ENCODE data around the gene ACP5. TPM values are rescaled to one million over a fixed set of nuclear protein-coding genes. Genes with fewer than 3 reads are reported as not detected.
"Not testable (repeated sequence)": the region's sequence is repeated elsewhere in the genome, so short reads cannot be mapped to it uniquely, and the experiment has no call there.

ACP5 gene
- total and polyA plus RNA-seq, 2 of the 8 experiments (the other 6 are each of a cell fraction or from before 2014, with no cell fraction given), result 9.0 to 14.3 TPM

DNA sequence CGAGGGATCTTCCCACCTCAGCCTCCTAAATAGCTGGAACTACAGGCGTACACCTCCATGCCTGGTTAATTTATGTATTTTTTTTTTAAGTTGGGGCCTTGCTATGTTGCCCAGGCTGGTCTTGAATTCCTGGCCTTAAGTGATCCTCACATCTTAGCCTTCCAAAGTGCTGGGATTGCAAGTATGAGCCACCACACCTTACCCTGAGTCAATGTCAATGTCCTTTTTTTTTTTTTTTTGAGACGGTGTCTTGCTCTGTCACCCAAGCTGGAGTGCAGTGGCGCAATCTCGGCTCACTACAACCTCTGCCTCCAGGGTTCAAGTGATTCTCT is 11.8 kb downstream of the ACP5 start:
- H2BK12ac ChIP-seq (ENCODE audit: low read depth, low read length); CTCF ChIA-PET (ENCODE audit: partially characterized antibody): not testable (repeated sequence)
- 92% methylated on average over 3 of the region's 5 CpGs; no CpG with 5 or more reads in 1 of the 2 experiments for WGBS, 2 experiments (ENCODE audit: extremely low coverage in 1 of 2, insufficient coverage in 1 of 2, insufficient read length in 1 of 2, insufficient replicate concordance in 2 of 2, low coverage in 1 of 2, low lambda C conversion rate in 2 of 2, missing lambda C conversion rate in 1 of 2)

DNA sequence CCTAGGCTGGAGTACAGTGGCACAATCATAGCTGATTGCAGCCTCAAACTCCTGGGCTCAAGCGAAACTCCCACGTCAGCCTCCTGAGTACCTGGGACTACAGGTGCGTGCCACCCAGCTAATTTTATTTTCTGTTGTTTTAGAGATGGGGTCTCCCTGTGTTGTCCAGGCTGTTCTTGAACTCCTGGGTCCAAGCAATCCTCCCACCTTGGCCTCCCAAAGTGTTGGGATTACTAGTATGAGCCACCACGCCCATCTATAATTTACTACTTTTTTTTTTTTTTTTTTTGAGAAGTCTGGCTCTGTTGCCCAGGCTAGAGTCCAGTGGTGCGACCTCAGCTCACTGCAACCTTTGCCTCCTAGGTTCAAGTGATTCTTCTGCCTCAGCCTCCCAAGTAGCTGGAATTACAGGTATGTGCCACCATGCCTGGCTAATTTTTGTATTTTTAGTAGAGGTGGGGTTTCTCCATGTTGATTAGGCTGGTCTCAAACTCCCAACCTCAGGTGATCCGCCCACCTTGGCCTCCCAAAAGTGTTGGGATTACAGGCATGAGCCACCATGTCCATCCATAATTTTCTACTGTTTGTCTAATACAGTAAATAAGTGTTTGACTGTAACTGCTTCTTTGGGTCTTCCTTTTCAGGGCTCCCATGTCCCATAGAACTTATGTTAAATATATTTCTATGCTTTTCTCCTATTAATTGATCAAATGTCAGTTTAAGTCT is 13.2 kb downstream of the ACP5 start:
- H2BK20ac ChIP-seq (ENCODE audit: low read length); H3K23ac ChIP-seq (ENCODE audit: insufficient read length); H4K5ac ChIP-seq (ENCODE audit: insufficient read length, low read depth, low read length); H3K9me3 ChIP-seq (ENCODE audit: insufficient read depth in 2 of 2, low read depth in 1 of 2, low read length in 1 of 2); H3K23me2 ChIP-seq (ENCODE audit: low read depth, low read length); H3K27ac ChIP-seq (ENCODE audit: low read depth, low read length); H4K8ac ChIP-seq (ENCODE audit: extremely low read depth, insufficient read depth, low read length); H2BK5ac ChIP-seq (ENCODE audit: low read depth, low read length); FAIRE-seq; H2AK5ac ChIP-seq (ENCODE audit: low read depth, low read length); H3K56ac ChIP-seq (replicated peaks; ENCODE audit: insufficient read length, low read depth, low read length); H3K79me2 ChIP-seq (ENCODE audit: control insufficient read depth in 1 of 2, insufficient read depth in 2 of 2, low read length in 2 of 2); H3K36me3 ChIP-seq (ENCODE audit: control insufficient read depth in 2 of 4, insufficient read depth in 4 of 4, low read length in 3 of 4); H4K91ac ChIP-seq (replicated peaks; ENCODE audit: insufficient read length, low read length); H4K20me1 ChIP-seq (replicated peaks in 1 of 2; ENCODE audit: control insufficient read depth in 1 of 2, insufficient read depth in 2 of 2, low read length in 2 of 2); H3K79me1 ChIP-seq (ENCODE audit: low read depth, low read length); H3K27me3 ChIP-seq (replicated peaks in 1 of 4; ENCODE audit: control insufficient read depth in 3 of 4, extremely low read depth in 1 of 4, insufficient read depth in 3 of 4, low read length in 3 of 4); H3K4me1 ChIP-seq (replicated peaks in 1 of 4; ENCODE audit: control insufficient read depth in 3 of 4, insufficient read depth in 4 of 4, low read length in 3 of 4); DNase-seq (ENCODE audit: low read depth in 1 of 2, low spot score in 2 of 2); H3K18ac ChIP-seq (ENCODE audit: extremely low read depth, low read length); H2BK12ac ChIP-seq (ENCODE audit: low read depth, low read length); H2BK120ac ChIP-seq (replicated peaks; ENCODE audit: low read depth, low read length); H3K9ac ChIP-seq (replicated peaks in 1 of 4; ENCODE audit: extremely low read depth in 1 of 4, low read depth in 3 of 4, low read length in 3 of 4); H2BK15ac ChIP-seq (ENCODE audit: low read length); H3K4me3 ChIP-seq (ENCODE audit: extremely low read depth in 1 of 4, insufficient read depth in 2 of 4, low read depth in 3 of 4, low read length in 4 of 4); H3K14ac ChIP-seq (ENCODE audit: insufficient read length); H3K4ac ChIP-seq (replicated peaks; ENCODE audit: insufficient read length, low read depth, low read length); H2AFZ ChIP-seq (ENCODE audit: low read length); H3K4me2 ChIP-seq (ENCODE audit: insufficient read depth in 1 of 2, low read depth in 2 of 2, low read length in 2 of 2): not testable (repeated sequence)
- ChIA-PET CTCF (ENCODE audit: partially characterized antibody) (interaction anchor here (0.6 to 2.9 kb wide), 9 partner anchors 9 to 112 kb away, joined by 3 to 16 read pairs (median 3); no protein-coding TSS in a partner anchor), POLR2A (ENCODE audit: partially characterized antibody) (interaction anchor here (0.7 to 1.4 kb wide), 2 partner anchors 11 to 33 kb away, joined by 3 to 4 read pairs; partner anchors contain the start of gene ZNF627)
- WGBS, 2 experiments (ENCODE audit: extremely low coverage in 1 of 2, insufficient coverage in 1 of 2, insufficient read length in 1 of 2, insufficient replicate concordance in 2 of 2, low coverage in 1 of 2, low lambda C conversion rate in 2 of 2, missing lambda C conversion rate in 1 of 2), result 93% methylated on average over 6 of the region's 6 CpGs; no CpG with 5 or more reads in 1 of the 2 experiments

More for the DNA sequence above, 11.8 kb downstream of the ACP5 start:
- H3K4me1 ChIP-seq (replicated peaks in 1 of 4; ENCODE audit: control insufficient read depth in 3 of 4, insufficient read depth in 4 of 4, low read length in 3 of 4); H2BK20ac ChIP-seq (ENCODE audit: low read length); FAIRE-seq; H2BK5ac ChIP-seq (ENCODE audit: low read depth, low read length); POLR2A ChIA-PET (ENCODE audit: partially characterized antibody); H2AFZ ChIP-seq (ENCODE audit: low read length); H3K18ac ChIP-seq (ENCODE audit: extremely low read depth, low read length); H3K9ac ChIP-seq (replicated peaks in 1 of 4; ENCODE audit: extremely low read depth in 1 of 4, low read depth in 3 of 4, low read length in 3 of 4); H3K4me2 ChIP-seq (ENCODE audit: insufficient read depth in 1 of 2, low read depth in 2 of 2, low read length in 2 of 2); H3K27ac ChIP-seq (ENCODE audit: low read depth, low read length); H3K79me2 ChIP-seq (ENCODE audit: control insufficient read depth in 1 of 2, insufficient read depth in 2 of 2, low read length in 2 of 2); H3K27me3 ChIP-seq (replicated peaks in 1 of 4; ENCODE audit: control insufficient read depth in 3 of 4, extremely low read depth in 1 of 4, insufficient read depth in 3 of 4, low read length in 3 of 4); H2AK5ac ChIP-seq (ENCODE audit: low read depth, low read length); H3K56ac ChIP-seq (replicated peaks; ENCODE audit: insufficient read length, low read depth, low read length); H2BK15ac ChIP-seq (ENCODE audit: low read length); H4K91ac ChIP-seq (replicated peaks; ENCODE audit: insufficient read length, low read length); H3K9me3 ChIP-seq (ENCODE audit: insufficient read depth in 2 of 2, low read depth in 1 of 2, low read length in 1 of 2); H4K8ac ChIP-seq (ENCODE audit: extremely low read depth, insufficient read depth, low read length); H3K4ac ChIP-seq (replicated peaks; ENCODE audit: insufficient read length, low read depth, low read length); H3K23me2 ChIP-seq (ENCODE audit: low read depth, low read length); H2BK120ac ChIP-seq (replicated peaks; ENCODE audit: low read depth, low read length); DNase-seq (ENCODE audit: low read depth in 1 of 2, low spot score in 2 of 2); H4K5ac ChIP-seq (ENCODE audit: insufficient read length, low read depth, low read length); H3K4me3 ChIP-seq (ENCODE audit: extremely low read depth in 1 of 4, insufficient read depth in 2 of 4, low read depth in 3 of 4, low read length in 4 of 4); H3K79me1 ChIP-seq (ENCODE audit: low read depth, low read length); H3K14ac ChIP-seq (ENCODE audit: insufficient read length); H4K20me1 ChIP-seq (replicated peaks in 1 of 2; ENCODE audit: control insufficient read depth in 1 of 2, insufficient read depth in 2 of 2, low read length in 2 of 2); H3K36me3 ChIP-seq (ENCODE audit: control insufficient read depth in 2 of 4, insufficient read depth in 4 of 4, low read length in 3 of 4); H3K23ac ChIP-seq (ENCODE audit: insufficient read length): not testable (repeated sequence)

All from H1 (cell line).